Measurements from ENCODE around the gene RFPL3.

The RFPL3 gene

DNA sequence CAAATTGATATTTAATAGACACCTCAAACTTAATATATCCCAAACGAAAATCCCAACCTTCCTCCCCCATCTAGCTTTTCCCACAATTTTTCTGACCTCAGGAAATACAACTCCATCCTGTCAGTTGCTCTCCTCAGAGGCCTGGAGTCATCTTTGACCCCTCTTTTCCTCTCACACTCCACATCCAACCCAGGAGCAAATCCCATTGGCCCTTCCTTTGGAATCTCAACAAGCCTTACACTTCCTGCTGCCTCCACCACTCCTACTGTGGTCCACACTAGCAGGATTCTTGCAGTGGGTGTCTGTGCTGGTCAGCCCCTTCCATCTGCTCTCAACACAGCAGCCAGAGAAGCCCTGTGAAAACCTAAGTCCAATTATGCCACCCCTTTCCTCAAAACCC is 39.3 kb upstream of the RFPL3 start:
- H3K9me3 ChIP-seq (ENCODE audit: low read depth, low read length), result no peaks in the 10 kb centered on the region
- H3K4me3 ChIP-seq, result no peak overlapping the region
- no peak overlapping the region for H3K9ac ChIP-seq (ENCODE audit: insufficient read length)
- H3K36me3 ChIP-seq (ENCODE audit: insufficient read depth, low read length), result no peaks in the 10 kb centered on the region
- TF ChIP-seq FOXP2 (optimal IDR thresholded peaks at IDR 0.05; ENCODE audit: control extremely low read depth, extremely low read length, insufficient read depth), result no peak
- TF ChIP-seq POLR2AphosphoS5 (IDR thresholded peaks at IDR 0.05; ENCODE audit: borderline replicate concordance, low read depth, low read length), result no peak
- no peak for TF ChIP-seq EZH2 (IDR thresholded peaks at IDR 0.05)
- no peak for DNase-seq (ENCODE audit: low read depth, low spot score)
- H3K27ac ChIP-seq, result no peak overlapping the region

DNA sequence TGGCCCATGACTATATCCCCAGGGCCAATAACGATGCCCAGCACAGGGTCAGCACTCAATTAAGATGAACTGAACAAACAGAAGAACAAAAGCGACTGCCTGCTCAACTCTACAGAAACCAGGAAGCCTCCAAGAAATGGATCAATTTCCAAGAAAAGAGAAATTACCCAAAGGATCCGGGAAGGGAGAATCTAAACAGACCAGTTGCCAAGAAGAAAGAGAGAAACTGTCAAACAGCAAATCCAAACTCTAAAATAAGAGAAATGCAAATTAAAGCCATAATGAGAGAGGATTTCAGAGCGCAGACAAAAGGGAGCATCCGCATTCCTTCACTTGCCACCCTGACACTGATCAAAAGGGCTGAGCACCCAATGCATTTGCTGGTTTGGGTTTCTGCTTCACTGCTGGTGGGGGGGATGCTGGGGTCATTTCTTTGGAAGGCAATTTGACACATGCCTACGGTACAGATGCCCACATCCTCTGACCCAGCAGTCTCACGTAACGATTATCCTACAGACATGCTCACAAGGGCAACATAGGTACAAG is 37.7 kb upstream of the RFPL3 start:
- no peak overlapping the region for H3K27ac ChIP-seq
- TF ChIP-seq FOXP2 (optimal IDR thresholded peaks at IDR 0.05; ENCODE audit: control extremely low read depth, extremely low read length, insufficient read depth) (no peak), EZH2 (IDR thresholded peaks at IDR 0.05) (no peak), POLR2AphosphoS5 (IDR thresholded peaks at IDR 0.05; ENCODE audit: borderline replicate concordance, low read depth, low read length) (no peak)
- H3K9me3 ChIP-seq (ENCODE audit: low read depth, low read length), result no peaks in the 10 kb centered on the region
- H3K36me3 ChIP-seq (ENCODE audit: insufficient read depth, low read length), result no peaks in the 10 kb centered on the region
- H3K4me3 ChIP-seq, result no peak overlapping the region
- H3K9ac ChIP-seq (ENCODE audit: insufficient read length), result no peak overlapping the region
- DNase-seq (ENCODE audit: low read depth, low spot score), result no peak

DNA sequence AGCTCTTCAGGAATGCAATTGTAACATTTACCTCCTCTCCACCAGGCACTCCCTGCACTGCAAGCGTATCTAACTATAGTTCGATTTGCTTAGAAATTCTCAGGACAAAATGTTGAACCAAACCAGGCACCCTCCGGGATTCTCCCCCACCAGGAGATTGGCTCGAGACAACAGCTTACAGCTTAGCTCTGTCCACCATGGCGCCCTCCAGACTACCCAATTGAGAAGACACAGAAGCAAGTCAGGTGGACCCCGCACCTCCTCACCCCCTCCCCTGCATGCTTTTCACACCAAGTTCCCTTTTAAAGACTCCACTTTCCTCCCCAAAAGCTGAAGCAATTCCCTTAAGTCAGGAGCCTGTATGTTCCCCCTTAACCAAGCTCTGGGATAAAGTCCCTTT is 34.7 kb upstream of the RFPL3 start:
- no peak for DNase-seq (ENCODE audit: low read depth, low spot score)
- H3K4me3 ChIP-seq, result no peak overlapping the region
- no peak for TF ChIP-seq EZH2 (IDR thresholded peaks at IDR 0.05)
- TF ChIP-seq POLR2AphosphoS5 (IDR thresholded peaks at IDR 0.05; ENCODE audit: borderline replicate concordance, low read depth, low read length), result no peak
- no peak for TF ChIP-seq FOXP2 (optimal IDR thresholded peaks at IDR 0.05; ENCODE audit: control extremely low read depth, extremely low read length, insufficient read depth)

DNA sequence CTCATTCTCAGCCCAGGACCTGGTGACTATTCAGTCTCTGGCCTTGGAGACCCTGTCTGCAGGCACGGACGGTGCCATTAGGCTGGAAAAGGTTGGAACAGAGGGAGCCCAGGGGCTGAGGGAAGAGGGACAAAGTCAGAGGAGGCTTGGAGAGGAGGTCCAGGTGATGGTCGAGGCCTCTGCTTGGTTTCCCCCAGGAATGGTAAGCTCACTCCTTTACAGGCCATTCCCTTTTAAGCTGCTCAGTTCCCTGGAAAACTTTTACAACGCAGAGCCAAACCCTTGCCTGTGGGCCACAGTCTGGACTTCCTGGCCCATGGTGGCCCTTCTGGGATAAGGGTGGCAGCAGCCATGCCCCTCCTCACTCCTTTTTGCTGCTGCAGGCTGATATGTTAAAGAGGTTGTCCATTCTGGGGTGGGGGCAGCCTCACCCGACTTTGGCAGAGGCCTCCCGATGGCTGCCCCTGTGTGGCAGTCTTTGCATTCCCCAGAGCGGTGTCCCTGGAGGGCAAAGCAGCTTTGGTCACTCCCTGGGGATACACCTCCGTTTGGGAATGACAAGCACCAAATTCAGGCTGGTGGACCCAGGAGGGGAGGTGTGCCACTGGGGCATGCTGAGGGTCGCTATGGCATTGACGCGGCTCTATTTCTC is 34.0 kb upstream of the RFPL3 start:
- Histone ChIP-seq H3K27ac (no peak overlapping the region), H3K4me3 (no peak overlapping the region), H3K9ac (ENCODE audit: insufficient read length) (no peak overlapping the region), H3K36me3 (ENCODE audit: insufficient read depth, low read length) (no peaks in the 10 kb centered on the region), H3K9me3 (ENCODE audit: low read depth, low read length) (no peaks in the 10 kb centered on the region)
- TF ChIP-seq FOXP2 (optimal IDR thresholded peaks at IDR 0.05; ENCODE audit: control extremely low read depth, extremely low read length, insufficient read depth) (no peak), EZH2 (IDR thresholded peaks at IDR 0.05) (no peak), POLR2AphosphoS5 (IDR thresholded peaks at IDR 0.05; ENCODE audit: borderline replicate concordance, low read depth, low read length) (no peak)
- DNase-seq (ENCODE audit: low read depth, low spot score), result no peak

More for the DNA sequence above, 34.7 kb upstream of the RFPL3 start:
- Histone ChIP-seq H3K9me3 (ENCODE audit: low read depth, low read length) (no peaks in the 10 kb centered on the region), H3K27ac (no peak overlapping the region), H3K36me3 (ENCODE audit: insufficient read depth, low read length) (no peaks in the 10 kb centered on the region), H3K9ac (ENCODE audit: insufficient read length) (no peak overlapping the region)

DNA sequence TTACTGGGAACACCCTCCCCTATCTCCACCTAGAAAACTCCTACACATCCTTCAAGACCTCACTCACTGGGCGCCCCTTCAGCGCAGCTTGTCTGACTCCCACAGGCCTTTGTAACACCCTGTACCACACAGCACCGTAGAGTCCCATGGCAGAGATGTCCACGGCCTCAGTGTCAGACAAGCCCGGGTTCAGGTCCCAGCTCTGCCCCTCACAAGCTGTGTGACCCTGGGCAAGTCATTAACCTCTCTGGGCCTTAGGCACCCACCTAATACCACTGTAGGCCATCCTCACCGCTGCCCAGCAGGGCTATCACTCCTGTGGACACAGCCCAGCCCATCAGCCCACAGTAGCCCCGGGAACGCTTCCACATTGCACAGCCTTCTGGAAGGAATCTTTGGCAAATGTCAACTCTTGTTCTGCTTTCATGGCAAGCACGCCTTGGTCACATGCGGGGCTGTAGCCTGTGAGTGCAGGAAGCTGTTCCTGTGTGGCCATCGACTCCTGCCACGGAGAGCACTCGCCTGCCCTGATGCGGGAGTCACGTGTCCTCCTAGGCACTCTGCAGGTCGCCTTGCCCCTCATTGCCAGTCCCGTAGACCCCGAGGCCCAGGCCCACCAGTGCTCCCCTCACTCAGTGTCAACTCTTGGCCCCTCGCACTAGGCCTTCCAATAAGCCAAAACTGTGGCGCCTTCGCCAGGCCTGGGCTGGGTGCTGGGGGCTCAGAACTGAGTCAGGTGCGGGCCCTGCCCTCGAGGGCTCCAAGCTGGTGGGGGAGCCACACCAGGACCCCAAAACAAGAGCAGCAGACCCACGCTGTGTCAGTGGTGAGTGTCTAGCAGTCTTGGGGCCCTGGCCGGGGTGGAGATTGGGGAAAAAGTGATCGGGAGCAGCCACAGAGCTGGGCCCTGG is 32.9 kb upstream of the RFPL3 start:
- no peaks in the 10 kb centered on the region for H3K9me3 ChIP-seq (ENCODE audit: low read depth, low read length)
- no peaks in the 10 kb centered on the region for H3K36me3 ChIP-seq (ENCODE audit: insufficient read depth, low read length)
- TF ChIP-seq FOXP2 (optimal IDR thresholded peaks at IDR 0.05; ENCODE audit: control extremely low read depth, extremely low read length, insufficient read depth) (no peak), EZH2 (IDR thresholded peaks at IDR 0.05) (no peak), POLR2AphosphoS5 (IDR thresholded peaks at IDR 0.05; ENCODE audit: borderline replicate concordance, low read depth, low read length) (no peak)
- H3K4me3 ChIP-seq, result no peak overlapping the region
- H3K27ac ChIP-seq, result no peak overlapping the region
- no peak overlapping the region for H3K9ac ChIP-seq (ENCODE audit: insufficient read length)
- no peak for DNase-seq (ENCODE audit: low read depth, low spot score)

DNA sequence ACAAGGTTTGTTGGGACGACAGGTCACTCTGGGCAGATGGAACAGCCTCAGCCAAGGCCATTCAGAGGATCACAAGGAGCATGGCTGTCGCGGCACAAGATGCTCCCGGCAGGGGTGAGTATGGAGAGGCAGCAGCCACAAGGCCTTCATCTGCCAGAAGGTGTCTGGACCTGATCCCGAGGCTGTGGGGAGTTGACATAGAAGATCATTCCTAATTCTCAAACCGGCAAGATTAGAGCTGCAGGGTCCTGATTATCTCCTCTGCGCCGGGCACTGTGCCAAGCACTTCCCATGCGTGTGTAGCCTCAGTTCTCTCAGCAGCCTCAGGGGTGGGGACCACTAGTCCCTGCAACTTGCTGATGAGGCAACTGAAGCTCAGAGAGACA is 32.3 kb upstream of the RFPL3 start:
- DNase-seq (ENCODE audit: low read depth, low spot score), result peak; percentile 5

DNA sequence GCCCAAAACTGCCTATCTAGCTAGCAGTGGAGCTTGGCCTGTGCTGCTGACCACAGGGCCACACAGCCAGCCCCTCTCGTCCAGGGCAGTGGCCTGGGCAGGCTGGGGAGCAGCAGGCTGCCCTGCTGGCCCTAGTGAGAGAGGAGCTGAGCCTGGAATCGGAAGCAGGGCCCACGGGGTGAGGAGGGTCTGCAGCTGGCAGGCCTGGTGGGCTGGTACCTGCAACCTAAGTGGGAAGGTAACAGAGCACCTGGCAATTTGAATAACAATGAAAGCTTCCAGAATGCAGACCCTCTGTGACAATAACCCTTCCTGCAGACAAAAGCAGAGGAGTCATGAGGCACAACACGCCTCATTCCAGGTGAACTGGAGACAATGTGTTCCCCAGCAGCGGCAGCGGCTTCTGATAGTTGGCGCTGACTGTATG is 31.8 kb upstream of the RFPL3 start:
- no peak overlapping the region for H3K27ac ChIP-seq
- no peaks in the 10 kb centered on the region for H3K9me3 ChIP-seq (ENCODE audit: low read depth, low read length)
- no peak overlapping the region for H3K4me3 ChIP-seq
- H3K36me3 ChIP-seq (ENCODE audit: insufficient read depth, low read length), result no peaks in the 10 kb centered on the region
- TF ChIP-seq POLR2AphosphoS5 (IDR thresholded peaks at IDR 0.05; ENCODE audit: borderline replicate concordance, low read depth, low read length), result no peak
- TF ChIP-seq EZH2 (IDR thresholded peaks at IDR 0.05), result no peak
- no peak for TF ChIP-seq FOXP2 (optimal IDR thresholded peaks at IDR 0.05; ENCODE audit: control extremely low read depth, extremely low read length, insufficient read depth)
- DNase-seq (ENCODE audit: low read depth, low spot score), result no peak
- H3K9ac ChIP-seq (ENCODE audit: insufficient read length), result no peak overlapping the region

More for the DNA sequence above, 32.3 kb upstream of the RFPL3 start:
- Histone ChIP-seq H3K27ac (no peak overlapping the region), H3K4me3 (no peak overlapping the region), H3K9me3 (ENCODE audit: low read depth, low read length) (no peaks in the 10 kb centered on the region), H3K36me3 (ENCODE audit: insufficient read depth, low read length) (no peaks in the 10 kb centered on the region), H3K9ac (ENCODE audit: insufficient read length) (no peak overlapping the region)
- TF ChIP-seq POLR2AphosphoS5 (IDR thresholded peaks at IDR 0.05; ENCODE audit: borderline replicate concordance, low read depth, low read length) (no peak), EZH2 (IDR thresholded peaks at IDR 0.05) (no peak), FOXP2 (optimal IDR thresholded peaks at IDR 0.05; ENCODE audit: control extremely low read depth, extremely low read length, insufficient read depth) (no peak)

DNA sequence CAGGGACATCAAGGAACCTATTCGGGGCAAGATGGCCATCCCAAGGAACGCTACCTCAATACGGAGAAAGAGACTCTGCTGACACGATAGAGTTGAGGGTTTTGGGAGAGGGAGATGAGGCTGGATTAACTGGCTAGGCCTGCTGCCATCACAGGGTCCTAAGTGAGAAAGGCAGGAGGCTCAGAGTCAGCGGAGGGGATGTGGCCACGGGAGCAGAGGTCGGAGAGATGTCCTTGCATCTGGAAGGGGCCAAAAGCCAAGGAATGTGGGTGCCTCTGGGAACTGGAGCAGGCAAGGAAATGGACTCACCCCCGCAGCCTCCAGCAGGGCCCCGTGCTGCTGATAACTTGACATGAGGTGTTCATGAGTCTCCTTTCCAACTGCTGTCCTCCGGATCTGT is 31.0 kb upstream of the RFPL3 start:
- H3K27ac ChIP-seq, result no peak overlapping the region
- H3K9ac ChIP-seq (ENCODE audit: insufficient read length), result no peak overlapping the region
- no peak overlapping the region for H3K4me3 ChIP-seq
- H3K9me3 ChIP-seq (ENCODE audit: low read depth, low read length), result no peaks in the 10 kb centered on the region
- no peaks in the 10 kb centered on the region for H3K36me3 ChIP-seq (ENCODE audit: insufficient read depth, low read length)
- TF ChIP-seq POLR2AphosphoS5 (IDR thresholded peaks at IDR 0.05; ENCODE audit: borderline replicate concordance, low read depth, low read length), result no peak
- no peak for TF ChIP-seq EZH2 (IDR thresholded peaks at IDR 0.05)
- TF ChIP-seq FOXP2 (optimal IDR thresholded peaks at IDR 0.05; ENCODE audit: control extremely low read depth, extremely low read length, insufficient read depth), result no peak
- no peak for DNase-seq (ENCODE audit: low read depth, low spot score)
